GM23338 (cell line): Measurements from ENCODE around the gene RAB37. TPM values are rescaled to one million over a fixed set of nuclear protein-coding genes. Genes with fewer than 3 reads are reported as not detected.

Source experiments
- ATAC-seq: fragments of 200-7000 bp; cut with Tn5 transposase; 3 replicates; pipeline ENCODE4 v1.9.1; 2020
- DNase-seq: peaks from one replicate; pipeline ENCODE4 v3.0.0-alpha.2; 2015; ENCODE audit warnings: low spot score
- H2AFZ ChIP-seq: fragments of 200-600 bp; sonication (generic); 2 replicates; pipeline ENCODE4 v1.8.0; 2016; ENCODE audit warnings: antibody characterized with exemption, mild to moderate bottlenecking, moderate library complexity
- H3F3A ChIP-seq: fragments of 200-600 bp; sonication (generic); replicated peaks from 2 replicates; pipeline ENCODE4 v1.8.0; 2017; ENCODE audit warnings: antibody characterized with exemption, mixed run types, low read depth
- H3K27ac ChIP-seq: fragments of 200-600 bp; sonication (generic); 2 replicates; pipeline ENCODE4 v1.6.1; 2016; ENCODE audit warnings: low read depth
- H3K27me3 ChIP-seq: fragments of 200-600 bp; sonication (generic); 2 replicates; pipeline ENCODE4 v1.8.0; 2016; ENCODE audit warnings: mild to moderate bottlenecking, mixed run types, moderate library complexity; ENCODE audit not compliant: insufficient read depth
- H3K36me3 ChIP-seq: fragments of 200-600 bp; sonication (generic); 2 replicates; pipeline ENCODE4 v1.8.0; 2016; ENCODE audit warnings: mild to moderate bottlenecking; ENCODE audit not compliant: insufficient read depth
- H3K4me1 ChIP-seq: fragments of 200-600 bp; sonication (generic); 2 replicates; pipeline ENCODE4 v1.8.0; 2016; ENCODE audit warnings: mild to moderate bottlenecking, moderate library complexity; ENCODE audit not compliant: insufficient read depth
- H3K4me2 ChIP-seq: fragments of 200-600 bp; sonication (generic); 2 replicates; pipeline ENCODE4 v1.7.1; 2017; ENCODE audit warnings: mixed run types
- H3K4me3 ChIP-seq: fragments of 200-600 bp; sonication (generic); 2 replicates; pipeline ENCODE4 v1.6.1; 2016; ENCODE audit warnings: mixed run types
- H3K79me2 ChIP-seq: fragments of 200-600 bp; sonication (generic); replicated peaks from 2 replicates; pipeline ENCODE4 v1.8.0; 2017; ENCODE audit warnings: mild to moderate bottlenecking; ENCODE audit not compliant: insufficient read depth
- H3K9me2 ChIP-seq: fragments of 200-600 bp; sonication (generic); 2 replicates; pipeline ENCODE4 v1.8.0; 2017; ENCODE audit not compliant: insufficient read depth
- H4K20me1 ChIP-seq: fragments of 200-600 bp; sonication (generic); replicated peaks from 2 replicates; pipeline ENCODE4 v1.8.0; 2017; ENCODE audit warnings: mild to moderate bottlenecking; ENCODE audit not compliant: insufficient read depth
- H3K27ac Mint-ChIP-seq: 2 replicates; pipeline ENCODE4 v1.8.0; 2020; ENCODE audit warnings: inconsistent platforms, mild to moderate bottlenecking, moderate library complexity, mixed read lengths
- H3K27me3 Mint-ChIP-seq: 3 replicates; pipeline ENCODE4 v1.8.0; 2022; ENCODE audit warnings: low read depth, mild to moderate bottlenecking, moderate library complexity, mixed read lengths, inconsistent platforms; ENCODE audit not compliant: insufficient read depth, poor library complexity
- H3K36me3 Mint-ChIP-seq: 3 replicates; pipeline ENCODE4 v1.8.0; 2021; ENCODE audit warnings: low read depth, mild to moderate bottlenecking, inconsistent platforms, moderate library complexity, mixed read lengths
- H3K4me1 Mint-ChIP-seq: 3 replicates; pipeline ENCODE4 v1.8.0; 2020; ENCODE audit warnings: mild to moderate bottlenecking, inconsistent platforms, mixed read lengths
- H3K4me3 Mint-ChIP-seq: 3 replicates; pipeline ENCODE4 v1.8.0; 2021; ENCODE audit warnings: moderate library complexity, mild to moderate bottlenecking, inconsistent platforms, mixed read lengths
- H3K9me3 Mint-ChIP-seq: 3 replicates; pipeline ENCODE4 v1.8.0; 2020; ENCODE audit warnings: moderate library complexity, mild to moderate bottlenecking, inconsistent platforms, mixed read lengths
- EZH2 ChIP-seq: fragments of 200-600 bp; sonication (generic); IDR thresholded peaks from one replicate; pipeline ENCODE4 v1.8.0; 2017; ENCODE audit warnings: antibody characterized with exemption, mild to moderate bottlenecking, low read depth; ENCODE audit not compliant: unreplicated experiment
- JUNB ChIP-seq: IDR thresholded peaks from one replicate; pipeline ENCODE4 v1.6.1; 2016; ENCODE audit warnings: antibody characterized with exemption; ENCODE audit not compliant: unreplicated experiment
- NANOG ChIP-seq: IDR thresholded peaks from 2 replicates; pipeline ENCODE4 v1.6.1; 2016; ENCODE audit warnings: antibody characterized with exemption, borderline replicate concordance
- POLR2AphosphoS5 ChIP-seq: IDR thresholded peaks from 2 replicates; pipeline ENCODE4 v1.6.1; 2016; ENCODE audit warnings: antibody characterized with exemption, low read depth
- STAT1 ChIP-seq: IDR thresholded peaks from one replicate; pipeline ENCODE4 v1.6.1; 2016; ENCODE audit warnings: antibody characterized with exemption; ENCODE audit not compliant: unreplicated experiment
- ZNF114 ChIP-seq: fragments of 250-450 bp; sonication (Bioruptor Pico); IDR thresholded peaks from 2 replicates; pipeline ENCODE4 v1.5.0; 2020; ENCODE audit warnings: mild to moderate bottlenecking, moderate library complexity
- ZNF331 ChIP-seq: fragments of 250-450 bp; sonication (Bioruptor Pico); IDR thresholded peaks from 2 replicates; pipeline ENCODE4 v1.5.0; 2020; ENCODE audit warnings: low read depth, mild to moderate bottlenecking, moderate library complexity
- polyA plus RNA-seq: library from polyadenylated mRNA; unstranded; fragments of >200 nt; fragmentation: Nextera tagmentation; extraction: Ambion mirVana; gene quantifications from 2 replicates; pipeline ENCODE4 v1.2.1, GENCODE V29; 2016
- total RNA-seq: library from RNA; depleted of rRNA; stranded (reverse); fragments of >200 nt; shearing (Covaris generic); gene quantifications from 2 replicates; pipeline ENCODE4 v1.2.3, GENCODE V29; 2014
- TF ChIP-seq, protein P1 (sequence below), 2 experiments: fragments of 200-600 bp in 1 of 2; sonication (generic) in 1 of 2; conservative IDR thresholded peaks; 2 replicates each; pipeline versions ENCODE4 v1.5.1 to v1.6.1; 2016 to 2017; ENCODE audit warnings: antibody characterized with exemption in 2 of 2, low read depth in 2 of 2, mild to moderate bottlenecking in 2 of 2, moderate library complexity in 1 of 2
- TF ChIP-seq, protein P2 (sequence below): fragments of 250-450 bp; sonication (Bioruptor Pico); IDR thresholded peaks from 2 replicates; pipeline ENCODE4 v1.5.0; 2020; ENCODE audit warnings: mild to moderate bottlenecking, moderate library complexity
- TF ChIP-seq, protein P3 (sequence below): IDR thresholded peaks from one replicate; pipeline ENCODE4 v1.6.1; 2018; ENCODE audit warnings: antibody characterized with exemption; ENCODE audit not compliant: unreplicated experiment

The RAB37 gene
- total and polyA plus RNA-seq, 2 experiments from 2014 or later = 3.3 to 5.2 TPM

DNA sequence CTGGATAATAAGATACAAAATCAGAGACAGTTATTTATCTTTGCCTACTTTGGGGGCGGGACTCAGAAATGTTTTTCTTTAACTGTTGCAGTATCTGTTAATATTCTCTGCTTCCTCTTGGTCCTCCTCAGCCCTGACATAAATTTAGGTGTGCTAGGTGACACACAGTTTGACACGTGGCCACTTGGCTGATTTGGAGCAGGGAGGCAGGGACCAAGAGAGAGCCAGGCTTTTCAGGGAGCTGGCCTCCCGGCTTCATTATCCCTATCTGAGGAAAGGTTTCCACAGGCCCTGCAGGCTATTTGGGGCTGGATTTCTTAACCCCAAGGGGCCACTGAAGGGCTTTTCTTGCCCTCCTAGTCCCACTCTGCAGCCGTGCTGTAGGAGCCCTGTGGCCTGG, 59.2 kb downstream of the RAB37 start:
- H3K4me1 Mint-ChIP-seq = no peaks in the 10 kb centered on the region
- H3K36me3 Mint-ChIP-seq = peaks cover 53% of the 10 kb centered on the region
- Histone ChIP-seq H3K27ac (no peak overlapping the region), H3K9me2 (no peaks in the 10 kb centered on the region), H3K79me2 (no peaks in the 10 kb centered on the region), H3F3A (no peaks in the 10 kb centered on the region), H3K4me2 (no peak overlapping the region), H2AFZ (no peak overlapping the region), H4K20me1 (no peaks in the 10 kb centered on the region; the same call in 1 of the 2 replicates), H3K27me3 (no peaks in the 10 kb centered on the region), H3K4me1 (no peaks in the 10 kb centered on the region), H3K4me3 (no peak overlapping the region), H3K36me3 (peaks cover 3% of the 10 kb centered on the region; the same call in 1 of the 2 replicates)
- DNase-seq (no peak), ATAC-seq (no peak)
- no peaks in the 10 kb centered on the region for H3K9me3 Mint-ChIP-seq
- no peak overlapping the region for H3K27ac Mint-ChIP-seq
- H3K4me3 Mint-ChIP-seq = no peak overlapping the region
- H3K27me3 Mint-ChIP-seq = peaks cover 6% of the 10 kb centered on the region
- TF ChIP-seq EZH2 (no peak), ZNF331 (CRISPR knock-in tag) (no peak), POLR2AphosphoS5 (no peak), NANOG (no peak)

DNA sequence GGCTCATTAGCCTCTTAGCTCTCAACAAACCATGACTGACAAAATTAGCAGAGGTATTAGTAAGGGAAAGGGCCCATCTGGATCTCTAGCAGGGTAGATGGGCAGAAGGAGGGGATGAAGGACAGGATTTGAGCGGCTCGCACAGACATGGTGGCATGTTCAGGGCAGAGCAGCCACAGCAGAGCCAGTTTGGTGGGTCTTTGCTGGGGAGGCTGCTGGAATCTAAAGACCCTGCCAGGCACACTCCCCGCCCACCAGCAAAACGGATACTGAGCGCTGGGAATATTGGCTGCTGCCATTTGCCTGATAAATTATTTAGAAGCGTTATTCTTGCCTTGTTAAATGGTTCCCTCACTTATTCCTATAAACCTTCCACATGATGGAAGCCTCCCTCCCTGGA, 59.8 kb downstream of the RAB37 start:
- Histone ChIP-seq H2AFZ (no peak overlapping the region), H3K4me2 (no peak overlapping the region), H3K27ac (no peak overlapping the region), H3K36me3 (peaks cover 3% of the 10 kb centered on the region; the same call in 1 of the 2 replicates), H4K20me1 (peaks cover 4% of the 10 kb centered on the region; the same call in 1 of the 2 replicates), H3K27me3 (no peaks in the 10 kb centered on the region), H3K4me1 (no peaks in the 10 kb centered on the region), H3K79me2 (no peaks in the 10 kb centered on the region), H3K4me3 (no peak overlapping the region), H3K9me2 (no peaks in the 10 kb centered on the region), H3F3A (no peaks in the 10 kb centered on the region)
- Mint-ChIP-seq H3K27ac (no peak overlapping the region), H3K27me3 (peaks cover 5% of the 10 kb centered on the region), H3K4me3 (no peak overlapping the region), H3K9me3 (no peaks in the 10 kb centered on the region), H3K4me1 (no peaks in the 10 kb centered on the region), H3K36me3 (peaks cover 50% of the 10 kb centered on the region)
- DNase-seq (no peak), ATAC-seq (no peak)
- TF ChIP-seq, protein P1, sequence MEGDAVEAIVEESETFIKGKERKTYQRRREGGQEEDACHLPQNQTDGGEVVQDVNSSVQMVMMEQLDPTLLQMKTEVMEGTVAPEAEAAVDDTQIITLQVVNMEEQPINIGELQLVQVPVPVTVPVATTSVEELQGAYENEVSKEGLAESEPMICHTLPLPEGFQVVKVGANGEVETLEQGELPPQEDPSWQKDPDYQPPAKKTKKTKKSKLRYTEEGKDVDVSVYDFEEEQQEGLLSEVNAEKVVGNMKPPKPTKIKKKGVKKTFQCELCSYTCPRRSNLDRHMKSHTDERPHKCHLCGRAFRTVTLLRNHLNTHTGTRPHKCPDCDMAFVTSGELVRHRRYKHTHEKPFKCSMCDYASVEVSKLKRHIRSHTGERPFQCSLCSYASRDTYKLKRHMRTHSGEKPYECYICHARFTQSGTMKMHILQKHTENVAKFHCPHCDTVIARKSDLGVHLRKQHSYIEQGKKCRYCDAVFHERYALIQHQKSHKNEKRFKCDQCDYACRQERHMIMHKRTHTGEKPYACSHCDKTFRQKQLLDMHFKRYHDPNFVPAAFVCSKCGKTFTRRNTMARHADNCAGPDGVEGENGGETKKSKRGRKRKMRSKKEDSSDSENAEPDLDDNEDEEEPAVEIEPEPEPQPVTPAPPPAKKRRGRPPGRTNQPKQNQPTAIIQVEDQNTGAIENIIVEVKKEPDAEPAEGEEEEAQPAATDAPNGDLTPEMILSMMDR (conservative IDR thresholded peaks at IDR 0.05; ENCODE audit: low read depth in 2 of 2) = no peak
- TF ChIP-seq ZNF114 (no peak), STAT1 (no peak), JUNB (no peak), NANOG (no peak), ZNF331 (CRISPR knock-in tag) (no peak)
- TF ChIP-seq, protein P2, sequence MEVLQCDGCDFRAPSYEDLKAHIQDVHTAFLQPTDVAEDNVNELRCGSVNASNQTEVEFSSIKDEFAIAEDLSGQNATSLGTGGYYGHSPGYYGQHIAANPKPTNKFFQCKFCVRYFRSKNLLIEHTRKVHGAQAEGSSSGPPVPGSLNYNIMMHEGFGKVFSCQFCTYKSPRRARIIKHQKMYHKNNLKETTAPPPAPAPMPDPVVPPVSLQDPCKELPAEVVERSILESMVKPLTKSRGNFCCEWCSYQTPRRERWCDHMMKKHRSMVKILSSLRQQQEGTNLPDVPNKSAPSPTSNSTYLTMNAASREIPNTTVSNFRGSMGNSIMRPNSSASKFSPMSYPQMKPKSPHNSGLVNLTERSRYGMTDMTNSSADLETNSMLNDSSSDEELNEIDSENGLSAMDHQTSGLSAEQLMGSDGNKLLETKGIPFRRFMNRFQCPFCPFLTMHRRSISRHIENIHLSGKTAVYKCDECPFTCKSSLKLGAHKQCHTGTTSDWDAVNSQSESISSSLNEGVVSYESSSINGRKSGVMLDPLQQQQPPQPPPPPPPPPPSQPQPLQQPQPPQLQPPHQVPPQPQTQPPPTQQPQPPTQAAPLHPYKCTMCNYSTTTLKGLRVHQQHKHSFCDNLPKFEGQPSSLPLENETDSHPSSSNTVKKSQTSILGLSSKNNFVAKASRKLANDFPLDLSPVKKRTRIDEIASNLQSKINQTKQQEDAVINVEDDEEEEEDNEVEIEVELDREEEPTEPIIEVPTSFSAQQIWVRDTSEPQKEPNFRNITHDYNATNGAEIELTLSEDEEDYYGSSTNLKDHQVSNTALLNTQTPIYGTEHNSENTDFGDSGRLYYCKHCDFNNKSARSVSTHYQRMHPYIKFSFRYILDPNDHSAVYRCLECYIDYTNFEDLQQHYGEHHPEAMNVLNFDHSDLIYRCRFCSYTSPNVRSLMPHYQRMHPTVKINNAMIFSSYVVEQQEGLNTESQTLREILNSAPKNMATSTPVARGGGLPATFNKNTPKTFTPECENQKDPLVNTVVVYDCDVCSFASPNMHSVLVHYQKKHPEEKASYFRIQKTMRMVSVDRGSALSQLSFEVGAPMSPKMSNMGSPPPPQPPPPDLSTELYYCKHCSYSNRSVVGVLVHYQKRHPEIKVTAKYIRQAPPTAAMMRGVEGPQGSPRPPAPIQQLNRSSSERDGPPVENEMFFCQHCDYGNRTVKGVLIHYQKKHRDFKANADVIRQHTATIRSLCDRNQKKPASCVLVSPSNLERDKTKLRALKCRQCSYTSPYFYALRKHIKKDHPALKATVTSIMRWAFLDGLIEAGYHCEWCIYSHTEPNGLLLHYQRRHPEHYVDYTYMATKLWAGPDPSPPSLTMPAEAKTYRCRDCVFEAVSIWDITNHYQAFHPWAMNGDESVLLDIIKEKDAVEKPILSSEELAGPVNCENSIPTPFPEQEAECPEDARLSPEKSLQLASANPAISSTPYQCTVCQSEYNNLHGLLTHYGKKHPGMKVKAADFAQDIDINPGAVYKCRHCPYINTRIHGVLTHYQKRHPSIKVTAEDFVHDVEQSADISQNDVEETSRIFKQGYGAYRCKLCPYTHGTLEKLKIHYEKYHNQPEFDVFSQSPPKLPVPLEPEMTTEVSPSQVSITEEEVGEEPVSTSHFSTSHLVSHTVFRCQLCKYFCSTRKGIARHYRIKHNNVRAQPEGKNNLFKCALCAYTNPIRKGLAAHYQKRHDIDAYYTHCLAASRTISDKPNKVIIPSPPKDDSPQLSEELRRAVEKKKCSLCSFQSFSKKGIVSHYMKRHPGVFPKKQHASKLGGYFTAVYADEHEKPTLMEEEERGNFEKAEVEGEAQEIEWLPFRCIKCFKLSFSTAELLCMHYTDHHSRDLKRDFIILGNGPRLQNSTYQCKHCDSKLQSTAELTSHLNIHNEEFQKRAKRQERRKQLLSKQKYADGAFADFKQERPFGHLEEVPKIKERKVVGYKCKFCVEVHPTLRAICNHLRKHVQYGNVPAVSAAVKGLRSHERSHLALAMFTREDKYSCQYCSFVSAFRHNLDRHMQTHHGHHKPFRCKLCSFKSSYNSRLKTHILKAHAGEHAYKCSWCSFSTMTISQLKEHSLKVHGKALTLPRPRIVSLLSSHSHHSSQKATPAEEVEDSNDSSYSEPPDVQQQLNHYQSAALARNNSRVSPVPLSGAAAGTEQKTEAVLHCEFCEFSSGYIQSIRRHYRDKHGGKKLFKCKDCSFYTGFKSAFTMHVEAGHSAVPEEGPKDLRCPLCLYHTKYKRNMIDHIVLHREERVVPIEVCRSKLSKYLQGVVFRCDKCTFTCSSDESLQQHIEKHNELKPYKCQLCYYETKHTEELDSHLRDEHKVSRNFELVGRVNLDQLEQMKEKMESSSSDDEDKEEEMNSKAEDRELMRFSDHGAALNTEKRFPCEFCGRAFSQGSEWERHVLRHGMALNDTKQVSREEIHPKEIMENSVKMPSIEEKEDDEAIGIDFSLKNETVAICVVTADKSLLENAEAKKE (CRISPR knock-in tag) = no peak
- TF ChIP-seq, protein P3, sequence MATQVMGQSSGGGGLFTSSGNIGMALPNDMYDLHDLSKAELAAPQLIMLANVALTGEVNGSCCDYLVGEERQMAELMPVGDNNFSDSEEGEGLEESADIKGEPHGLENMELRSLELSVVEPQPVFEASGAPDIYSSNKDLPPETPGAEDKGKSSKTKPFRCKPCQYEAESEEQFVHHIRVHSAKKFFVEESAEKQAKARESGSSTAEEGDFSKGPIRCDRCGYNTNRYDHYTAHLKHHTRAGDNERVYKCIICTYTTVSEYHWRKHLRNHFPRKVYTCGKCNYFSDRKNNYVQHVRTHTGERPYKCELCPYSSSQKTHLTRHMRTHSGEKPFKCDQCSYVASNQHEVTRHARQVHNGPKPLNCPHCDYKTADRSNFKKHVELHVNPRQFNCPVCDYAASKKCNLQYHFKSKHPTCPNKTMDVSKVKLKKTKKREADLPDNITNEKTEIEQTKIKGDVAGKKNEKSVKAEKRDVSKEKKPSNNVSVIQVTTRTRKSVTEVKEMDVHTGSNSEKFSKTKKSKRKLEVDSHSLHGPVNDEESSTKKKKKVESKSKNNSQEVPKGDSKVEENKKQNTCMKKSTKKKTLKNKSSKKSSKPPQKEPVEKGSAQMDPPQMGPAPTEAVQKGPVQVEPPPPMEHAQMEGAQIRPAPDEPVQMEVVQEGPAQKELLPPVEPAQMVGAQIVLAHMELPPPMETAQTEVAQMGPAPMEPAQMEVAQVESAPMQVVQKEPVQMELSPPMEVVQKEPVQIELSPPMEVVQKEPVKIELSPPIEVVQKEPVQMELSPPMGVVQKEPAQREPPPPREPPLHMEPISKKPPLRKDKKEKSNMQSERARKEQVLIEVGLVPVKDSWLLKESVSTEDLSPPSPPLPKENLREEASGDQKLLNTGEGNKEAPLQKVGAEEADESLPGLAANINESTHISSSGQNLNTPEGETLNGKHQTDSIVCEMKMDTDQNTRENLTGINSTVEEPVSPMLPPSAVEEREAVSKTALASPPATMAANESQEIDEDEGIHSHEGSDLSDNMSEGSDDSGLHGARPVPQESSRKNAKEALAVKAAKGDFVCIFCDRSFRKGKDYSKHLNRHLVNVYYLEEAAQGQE = no peak
